GM18519 (cell line): ENCODE measurements around the gene SCAMP4.

Experiments
- ATAC-seq: cut with Tn5 transposase; IDR thresholded peaks from one replicate; pipeline ENCODE4 v1.9.1; 2021; ENCODE audit warnings: mild to moderate bottlenecking, moderate library complexity; ENCODE audit not compliant: unreplicated experiment, low FRiP score

Gene SCAMP4

GRCh38 chr19:1911098-1911497 is 5.9 kb downstream of the SCAMP4 start:
- no peak for ATAC-seq

GRCh38 chr19:1911995-1912394 is 6.8 kb downstream of the SCAMP4 start:
- ATAC-seq, result no peak

- no peak for ATAC-seq
These were observed 7.7 kb downstream of the SCAMP4 start for GRCh38 chr19:1912760-1913505.

- ATAC-seq, result no peak
These were observed 8.8 kb downstream of the SCAMP4 start for GRCh38 chr19:1913781-1914577.

- ATAC-seq, result no peak
These were observed 9.7 kb downstream of the SCAMP4 start for GRCh38 chr19:1914826-1915341.

- ATAC-seq, result no peak
These were observed 11.9 kb downstream of the SCAMP4 start for GRCh38 chr19:1917146-1917545.

GRCh38 chr19:1917926-1918325 is 12.7 kb downstream of the SCAMP4 start:
- ATAC-seq, result no peak

- no peak for ATAC-seq
These were observed 13.8 kb downstream of the SCAMP4 start for GRCh38 chr19:1918975-1919374.

GRCh38 chr19:1920644-1921043 is 15.4 kb downstream of the SCAMP4 start:
- no peak for ATAC-seq

GRCh38 chr19:1921326-1921725 is 16.1 kb downstream of the SCAMP4 start:
- ATAC-seq, result no peak

GRCh38 chr19:1921825-1922224 is 16.6 kb downstream of the SCAMP4 start:
- ATAC-seq, result no peak

- ATAC-seq, result no peak
These were observed 17.6 kb downstream of the SCAMP4 start for GRCh38 chr19:1922803-1923202.

GRCh38 chr19:1923319-1923718 is 18.1 kb downstream of the SCAMP4 start:
- no peak for ATAC-seq

GRCh38 chr19:1924320-1924961 is 19.2 kb downstream of the SCAMP4 start:
- ATAC-seq, result no peak

GRCh38 chr19:1925544-1925943 is 20.3 kb downstream of the SCAMP4 start:
- no peak for ATAC-seq

- no peak for ATAC-seq
These were observed 24.0 kb downstream of the SCAMP4 start for GRCh38 chr19:1929021-1929742.

- no peak for ATAC-seq
These were observed 26.2 kb downstream of the SCAMP4 start for GRCh38 chr19:1931445-1931844.

- no peak for ATAC-seq
These were observed 27.2 kb downstream of the SCAMP4 start for GRCh38 chr19:1932395-1932794.

- no peak for ATAC-seq
These were observed 28.0 kb downstream of the SCAMP4 start for GRCh38 chr19:1933244-1933643.

- ATAC-seq, result no peak
These were observed 28.7 kb downstream of the SCAMP4 start for GRCh38 chr19:1933942-1934341.
